HG02970 (cell line): ENCODE data around the gene TMX2.
A peak's percentile ranks its signal among the peaks of the same experiment; 100 is the strongest.
"Not testable (repeated sequence)": the region's sequence is repeated elsewhere in the genome, so short reads cannot be mapped to it uniquely, and the experiment has no call there.

Source experiments
- ATAC-seq: cut with Tn5 transposase; IDR thresholded peaks from one replicate; pipeline ENCODE4 v1.9.1; 2021; ENCODE audit warnings: mild to moderate bottlenecking, moderate library complexity, moderate number of reproducible peaks; ENCODE audit not compliant: unreplicated experiment, low FRiP score

Gene TMX2

DNA sequence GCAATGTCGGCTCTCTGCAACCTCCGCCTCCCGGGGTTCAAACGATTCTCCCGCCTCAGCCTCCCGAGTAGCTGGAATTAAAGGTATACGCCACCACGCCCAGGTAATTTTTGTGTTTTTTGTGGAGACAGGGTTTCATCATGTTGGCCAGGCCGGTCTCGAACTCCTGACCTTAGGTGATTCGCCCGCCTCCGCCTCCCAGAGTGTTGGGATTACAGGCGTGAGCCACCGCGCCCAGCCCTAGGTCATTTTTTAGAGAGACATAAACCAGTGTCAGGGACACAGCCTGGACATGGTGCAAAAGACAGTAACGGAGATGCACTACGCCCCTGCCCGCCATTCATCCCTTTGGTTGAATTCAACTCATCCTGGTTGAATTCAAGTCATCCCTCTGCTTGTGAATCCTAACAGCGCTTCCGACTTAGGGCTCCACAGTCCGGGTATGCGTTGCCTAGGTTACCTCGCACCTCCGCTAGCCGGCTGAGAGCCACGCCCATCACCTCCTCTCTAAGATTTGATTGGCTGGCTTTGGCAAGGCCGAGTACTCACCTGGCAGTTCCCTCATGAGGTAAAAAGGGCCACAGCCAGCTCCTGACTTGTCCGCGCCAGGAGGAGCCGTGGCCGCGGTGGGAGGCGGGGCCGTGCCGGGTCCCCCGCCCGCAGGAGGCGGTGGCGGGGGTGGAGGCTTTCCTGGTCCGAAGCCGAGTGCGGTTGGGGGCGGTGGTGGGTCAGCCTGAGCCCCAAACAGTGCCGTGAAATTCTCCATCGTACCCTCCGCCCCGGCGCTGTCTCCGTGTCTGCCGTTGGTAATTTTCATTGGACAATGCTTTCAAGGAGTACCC, 758 bp upstream of the TMX2 start, which contains the start of gene MED19:
MED19 (minus strand) TSS at position 802 of the 842 bp plus-strand sequence; CDS start at position 766, 36 bp downstream.
- peak; percentile 48 for ATAC-seq

DNA sequence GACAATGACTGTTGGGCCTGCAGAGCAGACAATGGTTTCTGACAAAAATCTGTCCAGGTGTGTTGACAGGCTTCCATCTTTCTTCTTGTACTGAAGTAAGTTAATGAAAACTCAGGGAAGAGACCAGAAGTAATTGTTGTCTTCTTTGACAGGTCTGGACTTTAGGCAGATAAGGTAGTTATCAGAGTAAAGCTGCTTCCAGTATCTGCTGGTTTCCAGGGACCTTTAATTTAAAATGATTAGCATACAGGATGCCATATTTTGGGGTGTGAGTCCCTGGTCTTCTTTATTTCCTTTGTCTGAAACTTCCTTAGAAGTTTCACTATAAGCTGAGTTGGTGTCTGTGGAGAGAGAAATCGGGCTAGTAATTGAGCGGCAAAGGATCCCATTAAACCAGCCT, 1.4 kb downstream of the TMX2 start:
- no peak for ATAC-seq

DNA sequence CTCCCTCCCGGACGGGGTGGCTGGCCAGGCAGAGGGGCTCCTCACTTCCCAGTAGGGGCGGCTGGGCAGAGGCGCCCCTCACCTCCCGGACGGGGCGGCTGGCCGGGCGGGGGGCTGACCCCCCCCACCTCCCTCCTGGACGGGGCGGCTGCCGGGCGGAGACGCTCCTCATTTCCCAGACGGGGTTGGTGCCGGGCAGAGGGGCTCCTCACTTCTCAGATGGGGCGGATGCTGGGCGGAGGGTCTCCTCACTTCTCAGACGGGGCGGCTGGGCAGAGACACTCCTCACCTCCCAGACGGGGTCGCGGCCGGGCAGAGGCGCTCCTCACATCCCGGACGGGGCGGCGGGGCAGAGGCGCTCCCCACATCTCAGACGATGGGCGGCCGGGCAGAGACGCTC, 4.3 kb downstream of the TMX2 start:
- not testable (repeated sequence) for ATAC-seq

DNA sequence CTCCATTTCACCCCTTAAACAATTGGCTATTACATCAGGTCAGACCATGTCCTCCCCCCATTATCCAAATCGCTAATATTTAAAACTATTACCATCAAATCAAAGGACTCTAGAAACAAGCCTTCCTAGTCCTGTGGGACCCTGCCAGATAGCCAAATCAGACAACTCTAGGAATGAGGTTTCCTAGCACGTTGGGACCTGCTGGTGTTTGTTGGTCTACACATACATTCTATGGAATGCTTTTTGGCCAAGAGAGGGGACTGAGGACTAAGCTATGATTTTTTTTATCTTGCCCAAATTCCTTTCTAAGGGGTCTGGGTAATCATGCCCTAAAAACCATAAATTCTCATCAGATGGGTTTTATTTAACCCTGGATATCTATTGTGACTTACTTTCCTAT, 14.8 kb downstream of the TMX2 start:
- ATAC-seq = no peak

DNA sequence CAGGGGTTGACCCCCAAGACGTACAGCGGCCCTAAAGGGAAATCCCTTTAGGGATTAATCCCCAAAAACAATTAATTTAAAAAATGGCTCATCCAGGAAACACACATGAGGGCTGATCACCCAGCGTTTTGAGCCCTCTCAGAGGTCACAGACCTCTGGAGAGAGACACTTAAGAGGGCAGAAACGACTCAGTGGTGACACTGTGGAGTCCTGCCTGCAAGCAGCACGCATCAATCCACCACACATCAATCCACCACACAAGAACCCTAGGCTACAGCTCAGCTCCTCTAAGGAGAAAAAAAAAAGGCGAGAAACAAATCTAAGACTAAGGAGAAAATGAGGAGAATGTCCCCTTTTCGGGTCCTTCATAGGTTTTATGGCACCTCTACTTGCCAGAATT, 16.4 kb downstream of the TMX2 start:
- ATAC-seq = no peak

DNA sequence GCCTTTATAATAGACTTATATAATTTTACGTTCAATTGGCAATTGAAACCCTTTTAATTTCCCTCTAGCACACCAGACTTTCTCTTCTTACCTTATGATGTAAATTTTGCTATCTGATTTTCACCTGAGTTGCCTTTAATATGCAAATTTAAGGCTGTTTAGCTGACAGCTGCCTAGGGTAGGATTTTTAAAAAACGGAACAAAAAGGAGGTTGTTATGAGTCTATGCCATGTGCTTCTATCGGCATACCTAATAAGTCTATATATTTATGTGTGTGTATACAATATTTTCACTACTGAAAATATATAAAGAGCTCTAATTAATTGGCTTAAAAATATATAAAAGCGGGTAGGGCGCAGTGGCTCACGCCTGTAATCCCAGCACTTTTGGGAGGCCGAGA, 17.1 kb downstream of the TMX2 start:
- no peak for ATAC-seq

DNA sequence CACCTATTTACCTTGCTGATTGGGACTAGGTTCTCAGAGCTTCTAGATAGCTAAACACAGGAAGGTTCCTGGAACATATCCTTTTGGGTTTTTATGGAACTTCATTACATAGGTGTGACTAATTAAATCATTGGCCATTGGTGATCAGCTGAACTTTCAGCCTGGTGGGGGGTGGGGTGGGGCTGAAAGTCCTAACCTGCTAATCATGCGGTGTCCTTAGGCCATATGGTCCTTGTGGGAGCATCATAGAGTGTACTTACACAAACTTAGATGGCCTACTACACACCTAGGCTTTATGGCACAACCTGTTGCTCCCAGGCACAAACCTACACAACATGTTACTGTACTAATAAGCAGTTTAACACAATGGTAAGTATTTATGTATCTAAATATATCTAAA, 20.3 kb downstream of the TMX2 start:
- ATAC-seq = no peak

DNA sequence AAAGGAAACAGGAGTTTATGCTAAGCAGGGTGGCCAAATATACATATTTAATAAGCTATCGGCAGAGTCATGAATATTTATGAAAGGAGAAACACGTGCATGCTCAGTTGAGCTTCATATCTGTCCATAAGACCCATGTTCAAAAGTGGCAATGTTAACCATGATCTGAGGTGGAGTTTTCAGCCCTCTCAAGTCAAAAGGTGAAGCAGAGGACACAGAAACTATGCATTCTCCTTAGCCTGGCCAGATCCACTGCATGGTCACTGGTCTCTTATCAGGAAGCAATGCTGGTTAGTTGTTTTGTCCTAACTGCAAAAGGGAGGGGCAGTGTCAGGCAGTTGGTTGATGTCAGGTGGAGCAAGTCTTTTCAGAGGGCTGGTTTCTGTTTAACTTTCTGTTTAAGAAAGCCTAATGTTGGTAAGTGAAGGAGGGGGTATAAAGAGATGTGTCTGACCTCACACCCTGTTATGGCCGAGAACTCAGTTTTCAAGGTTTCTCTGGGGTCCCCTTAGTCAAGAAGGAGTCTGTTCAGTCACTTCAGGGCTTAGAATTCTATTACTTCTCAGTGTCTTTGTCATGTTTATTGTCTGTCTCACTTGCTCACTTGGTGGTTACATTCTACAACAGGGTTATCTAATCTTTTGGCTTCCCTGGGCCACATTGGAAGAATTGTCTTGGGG, 23.4 kb downstream of the TMX2 start:
- ATAC-seq = no peak

DNA sequence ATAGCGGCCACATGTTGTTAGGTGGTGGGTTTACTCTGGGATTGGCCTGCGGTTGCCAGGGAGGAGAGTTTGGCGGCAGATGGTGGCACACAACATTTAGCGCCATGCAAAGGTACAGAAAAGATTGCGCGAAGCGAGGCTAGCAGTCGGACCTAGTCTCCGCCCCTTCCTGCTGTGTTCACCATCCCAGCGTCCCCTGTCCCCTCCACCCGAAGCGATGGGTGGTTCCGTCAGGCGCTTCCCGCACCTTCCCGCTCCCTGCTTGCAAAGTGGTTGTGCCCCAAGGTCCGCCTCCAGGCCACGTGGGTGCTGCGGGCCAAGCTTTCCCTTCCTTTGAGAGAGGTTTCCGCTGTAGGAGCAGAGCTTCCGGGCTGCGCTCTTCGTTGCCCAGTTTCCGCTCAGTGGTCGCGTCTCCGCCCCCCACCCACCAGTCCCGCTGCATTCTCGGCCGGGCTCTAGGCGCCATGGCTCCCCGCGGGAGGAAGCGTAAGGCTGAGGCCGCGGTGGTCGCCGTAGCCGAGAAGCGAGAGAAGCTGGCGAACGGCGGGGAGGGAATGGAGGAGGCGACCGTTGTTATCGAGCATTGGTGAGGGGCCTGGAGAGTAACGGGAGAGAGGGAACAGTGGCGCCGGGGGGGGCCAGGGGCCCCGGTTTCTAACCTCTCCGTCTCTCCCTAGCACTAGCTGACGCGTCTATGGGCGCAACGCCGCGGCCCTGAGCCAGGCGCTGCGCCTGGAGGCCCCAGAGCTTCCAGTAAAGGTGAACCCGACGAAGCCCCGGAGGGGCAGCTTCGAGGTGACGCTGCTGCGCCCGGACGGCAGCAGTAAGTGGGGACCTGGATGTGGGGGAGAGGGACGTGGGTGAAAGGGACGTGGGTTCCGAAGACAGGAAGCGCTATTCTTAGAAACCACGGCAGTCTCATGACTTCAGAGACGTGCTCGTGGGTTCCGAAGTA, 29.0 kb downstream of the TMX2 start, which contains the start of gene SELENOH:
SELENOH (plus strand) TSS at position 360 of the 955 bp plus-strand sequence; CDS start at position 465, 105 bp downstream.
- ATAC-seq = peak; percentile 93

DNA sequence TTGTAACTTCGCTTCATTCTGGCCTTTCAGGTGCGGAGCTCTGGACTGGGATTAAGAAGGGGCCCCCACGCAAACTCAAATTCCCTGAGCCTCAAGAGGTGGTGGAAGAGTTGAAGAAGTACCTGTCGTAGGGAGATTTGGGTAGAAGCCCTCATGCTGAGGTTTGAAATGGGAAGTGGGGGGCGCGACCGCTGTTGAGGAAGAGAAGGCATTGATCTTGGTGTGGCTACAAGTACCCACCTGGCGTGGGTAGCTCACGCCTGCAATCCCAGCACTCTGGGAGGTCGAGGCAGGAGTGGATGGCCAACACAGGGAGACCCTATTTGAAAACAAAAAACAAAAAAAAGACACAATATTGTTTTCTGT, 29.7 kb downstream of the TMX2 start:
- no peak for ATAC-seq

DNA sequence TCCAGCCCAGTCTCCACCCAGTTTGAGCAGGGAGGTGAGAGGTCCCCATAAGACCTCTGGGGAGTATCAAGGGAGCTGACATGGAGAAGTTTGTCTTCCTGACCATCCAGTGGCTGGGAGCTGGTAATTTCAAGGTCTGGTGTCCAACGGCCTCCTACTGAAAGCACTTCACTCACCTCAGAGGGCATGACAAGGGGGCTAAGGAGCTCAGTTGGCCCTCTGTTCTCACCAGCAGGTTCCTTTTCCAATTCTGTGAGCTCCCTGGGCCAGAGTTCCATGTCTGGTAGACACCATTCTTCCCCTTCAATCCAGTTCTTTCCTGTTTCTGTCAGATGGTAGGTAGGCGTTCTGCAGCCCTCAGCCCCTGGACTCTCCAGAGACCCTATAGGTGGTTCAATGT, 32.0 kb downstream of the TMX2 start:
- no peak for ATAC-seq

DNA sequence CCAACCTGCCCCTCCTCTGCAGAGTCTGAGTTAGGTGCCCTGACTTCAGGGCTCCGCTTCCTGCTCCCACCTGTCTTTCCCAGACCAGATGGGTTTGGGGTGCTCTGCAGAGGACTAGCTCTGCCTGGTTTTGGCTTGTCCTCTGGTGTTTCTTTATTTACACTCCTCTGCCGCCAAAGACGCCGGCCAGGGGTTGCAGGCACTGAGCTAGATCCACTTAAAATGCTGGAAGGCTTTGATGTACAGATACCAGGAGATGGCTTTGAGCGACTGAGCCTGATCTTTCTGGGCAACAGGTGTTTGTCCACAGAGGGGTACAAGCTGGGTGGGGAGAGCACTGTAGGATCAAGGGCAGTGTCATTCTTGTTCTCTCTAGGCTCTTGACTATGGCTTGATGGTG, 32.8 kb downstream of the TMX2 start:
- no peak for ATAC-seq

DNA sequence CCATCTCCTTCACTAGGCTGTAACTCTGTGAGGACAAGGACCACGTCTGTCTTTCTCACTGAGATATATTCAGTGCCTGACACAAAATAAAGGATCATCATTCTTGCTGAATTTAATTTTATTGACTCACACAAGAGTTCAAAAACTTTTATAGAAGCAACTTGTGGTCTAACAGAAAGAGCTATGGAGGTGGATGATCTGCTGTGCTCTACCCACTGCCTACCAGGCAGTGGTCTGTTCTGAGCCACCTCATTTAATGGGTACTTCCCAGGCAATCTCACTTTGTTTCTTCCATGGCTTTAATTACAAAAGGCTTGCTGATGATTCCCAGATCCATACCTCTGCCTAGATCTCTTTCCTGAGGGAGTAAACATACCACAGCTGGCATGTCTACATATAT, 34.5 kb downstream of the TMX2 start:
- ATAC-seq = no peak

DNA sequence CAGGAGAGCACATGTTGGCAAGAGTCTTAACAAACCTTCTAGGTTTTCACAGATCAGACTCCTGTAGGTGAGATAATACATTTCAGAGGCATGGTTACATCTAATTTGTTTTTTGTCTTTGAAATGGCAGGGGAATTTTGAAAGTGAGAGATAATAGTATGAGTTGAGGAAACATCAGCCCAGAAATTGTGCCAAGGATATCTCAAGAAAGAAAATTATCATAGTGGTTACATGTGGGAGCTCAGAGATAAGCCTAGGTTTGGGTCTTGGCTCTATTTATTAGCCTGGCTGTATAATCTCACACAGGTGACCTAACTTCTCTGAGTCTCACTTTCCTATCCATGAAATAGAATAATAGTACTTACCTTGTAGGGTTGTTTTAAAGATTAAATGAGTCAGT, 38.8 kb downstream of the TMX2 start:
- ATAC-seq = no peak

DNA sequence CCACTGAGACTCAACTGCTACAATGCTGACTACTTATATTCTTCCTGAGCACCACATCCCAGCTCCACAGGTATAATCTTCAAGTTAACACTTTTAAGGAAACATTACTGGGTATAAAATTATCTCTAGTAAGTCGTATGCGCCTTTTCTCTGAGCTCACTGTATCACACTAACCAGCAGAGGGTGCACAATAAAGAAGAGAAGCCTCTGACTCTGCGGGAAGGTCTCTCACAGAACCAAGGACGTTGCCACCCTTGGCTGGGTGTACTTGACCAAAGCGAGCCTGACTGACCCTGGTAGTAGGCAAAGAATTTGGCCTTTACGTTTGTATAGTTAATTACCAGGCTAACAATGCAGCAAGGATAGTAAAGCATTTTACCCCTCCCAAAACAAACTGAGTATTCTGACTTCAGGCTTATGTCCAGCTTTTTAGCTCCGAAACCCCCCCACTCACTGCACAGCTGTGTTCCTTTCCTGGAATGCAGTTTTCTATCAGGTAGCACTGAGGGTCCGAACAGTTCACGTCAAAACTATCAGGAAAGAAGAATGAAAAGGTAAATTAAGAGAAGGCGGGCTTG, 39.4 kb downstream of the TMX2 start, which contains the start of gene BTBD18:
BTBD18 (minus strand) TSS at position 144 of the 578 bp plus-strand sequence. CDS start 631 bp downstream, outside the sequence.
- no peak for ATAC-seq

DNA sequence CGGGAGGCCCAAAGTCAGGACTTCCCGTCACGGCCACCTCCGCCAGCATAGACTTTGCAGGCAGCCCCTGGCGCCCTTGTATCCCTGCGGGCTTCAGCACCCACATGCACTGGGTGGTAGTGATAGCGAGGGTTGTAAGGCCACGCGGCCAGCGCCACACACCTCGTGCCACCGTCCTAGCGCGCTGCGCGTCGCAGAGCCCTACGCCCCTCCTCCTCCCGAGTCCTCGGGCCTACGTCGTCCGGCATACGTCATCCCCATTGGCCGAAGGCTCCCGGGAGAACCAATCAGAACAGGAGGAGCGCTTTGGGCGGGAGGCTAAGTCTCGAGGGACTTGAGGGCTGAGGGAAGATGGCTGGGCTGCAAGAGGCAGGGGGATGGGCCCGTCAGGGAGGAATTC, 40.6 kb downstream of the TMX2 start:
- ATAC-seq = no peak

DNA sequence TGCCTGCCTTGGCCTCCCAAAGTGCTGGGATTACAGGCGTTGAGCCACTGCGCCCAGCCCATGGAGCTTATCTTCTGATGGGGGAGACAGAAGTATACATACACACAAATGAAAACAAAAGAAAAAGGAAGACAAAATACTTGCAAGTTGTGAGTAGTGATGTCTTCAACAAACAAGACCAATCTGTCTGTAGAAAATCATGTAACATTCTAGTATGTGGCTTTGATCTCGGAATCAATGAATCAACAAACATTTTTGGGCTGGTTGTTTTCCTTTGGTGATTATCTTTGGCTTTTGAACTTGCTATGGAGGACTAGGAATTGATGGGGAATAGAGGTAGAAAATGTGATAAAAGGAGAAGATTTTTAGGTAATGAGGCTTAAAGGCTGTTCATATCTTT, 45.8 kb downstream of the TMX2 start:
- no peak for ATAC-seq

DNA sequence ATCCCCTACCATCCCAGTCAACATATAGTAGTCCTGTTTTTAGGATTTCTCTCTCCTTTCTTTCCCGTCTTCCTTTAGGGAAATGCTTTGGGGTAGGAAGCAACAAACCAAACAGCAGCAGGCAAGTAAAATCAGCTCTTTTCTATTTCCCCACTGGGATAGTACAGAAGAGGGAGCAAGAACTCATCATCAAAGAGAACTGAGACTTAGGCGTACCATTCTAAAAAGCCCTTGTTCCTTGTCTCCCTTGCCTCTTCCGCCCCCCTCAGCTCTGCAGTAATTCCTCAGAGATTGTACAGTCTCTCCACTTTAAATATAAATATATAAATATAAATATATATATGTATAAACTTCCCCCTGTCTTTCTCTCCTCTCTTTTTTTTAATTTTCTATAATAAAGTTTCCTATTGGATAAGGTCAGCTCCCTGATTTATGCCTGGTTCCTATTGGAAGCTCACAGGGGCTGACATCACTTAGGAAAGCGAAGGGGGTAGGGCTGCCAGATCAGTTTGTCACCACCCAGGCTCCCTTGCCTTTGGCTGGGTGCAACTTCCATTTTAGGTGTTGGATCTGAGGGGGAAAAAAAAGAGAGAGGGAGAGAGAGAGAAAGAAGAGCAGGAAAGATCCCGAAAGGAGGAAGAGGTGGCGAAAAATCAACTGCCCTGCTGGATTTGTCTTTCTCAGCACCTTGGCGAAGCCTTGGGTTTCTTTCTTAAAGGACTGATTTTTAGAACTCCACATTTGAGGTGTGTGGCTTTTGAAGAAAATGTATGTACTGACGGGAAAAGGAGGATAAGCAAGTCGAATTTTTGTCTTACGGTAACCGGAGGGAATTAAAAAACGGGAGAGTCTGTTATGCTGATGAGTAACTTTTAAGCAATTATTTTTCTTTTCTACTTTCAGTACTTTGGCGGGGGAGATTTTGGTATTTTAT, 49.2 kb downstream of the TMX2 start, which contains the start of gene CTNND1:
CTNND1 (plus strand) TSS at position 502 of the 934 bp plus-strand sequence. CDS start 29,677 bp downstream, outside the sequence.
- no peak for ATAC-seq
